HG03521 (cell line): ENCODE measurements around the gene TBKBP1.
"Not testable (repeated sequence)": the region's sequence is repeated elsewhere in the genome, so short reads cannot be mapped to it uniquely, and the experiment has no call there.

ENCODE experiments used
- ATAC-seq: cut with Tn5 transposase; IDR thresholded peaks from one replicate; pipeline ENCODE4 v1.9.1; 2021; ENCODE audit warnings: mild to moderate bottlenecking, moderate library complexity; ENCODE audit not compliant: unreplicated experiment

TBKBP1 gene

GRCh38 chr17:47676510-47677165 is 17.3 kb upstream of the TBKBP1 start:
- ATAC-seq = no peak

GRCh38 chr17:47678196-47678595 is 15.8 kb upstream of the TBKBP1 start:
- no peak for ATAC-seq

GRCh38 chr17:47682138-47682537 is 11.8 kb upstream of the TBKBP1 start:
- no peak for ATAC-seq

GRCh38 chr17:47682727-47683126 is 11.2 kb upstream of the TBKBP1 start:
- ATAC-seq = not testable (repeated sequence)

- ATAC-seq = no peak
Observed at GRCh38 chr17:47684025-47684424, 9.9 kb upstream of the TBKBP1 start.

- no peak for ATAC-seq
Observed at GRCh38 chr17:47684535-47685193, 9.3 kb upstream of the TBKBP1 start.

GRCh38 chr17:47685556-47686275 is 8.2 kb upstream of the TBKBP1 start:
- no peak for ATAC-seq

- no peak for ATAC-seq
Observed at GRCh38 chr17:47686276-47686635, 7.7 kb upstream of the TBKBP1 start.

- ATAC-seq = no peak
Observed at GRCh38 chr17:47686664-47687327, 7.2 kb upstream of the TBKBP1 start.

DNA sequence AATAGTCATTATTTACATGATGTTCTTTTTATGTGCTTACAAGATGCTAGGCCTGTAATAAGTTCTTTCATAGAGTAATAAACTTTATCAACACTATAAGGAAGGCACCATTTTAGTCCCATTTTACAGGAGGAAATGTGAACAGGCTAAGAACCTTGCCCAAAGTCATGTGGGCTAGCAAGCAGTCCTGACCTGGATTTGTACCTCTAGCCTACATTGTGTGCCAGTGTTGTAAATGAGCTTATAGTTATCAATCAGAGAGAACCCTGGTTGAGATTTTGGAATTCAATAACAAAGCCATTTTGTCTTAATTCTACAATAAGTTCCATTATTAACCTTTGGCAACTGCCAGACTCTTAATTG is 6.7 kb upstream of the TBKBP1 start:
- no peak for ATAC-seq

- ATAC-seq = no peak
Observed at GRCh38 chr17:47687748-47688147, 6.2 kb upstream of the TBKBP1 start.

DNA sequence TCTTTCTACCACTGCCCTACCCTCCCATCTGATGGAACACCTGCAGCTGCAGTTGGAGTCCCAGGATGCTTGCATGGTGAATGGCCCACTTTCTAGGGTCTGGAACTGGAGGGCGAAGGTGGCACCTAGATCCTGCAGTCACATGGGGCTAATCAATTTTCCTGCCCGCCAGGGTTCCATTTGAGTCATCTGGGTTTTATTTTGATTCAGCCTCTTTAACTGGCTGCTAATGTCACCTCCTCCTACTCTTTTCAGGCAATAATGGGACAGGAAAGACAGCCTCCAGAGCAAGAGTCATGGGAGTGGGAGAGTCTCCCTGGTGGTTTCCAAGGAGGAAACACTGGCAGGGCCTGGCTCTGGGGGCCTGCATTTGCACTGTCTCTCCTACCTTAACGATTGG is 3.8 kb upstream of the TBKBP1 start:
- no peak for ATAC-seq

- ATAC-seq = no peak
Observed at GRCh38 chr17:47692137-47692894, 1.6 kb upstream of the TBKBP1 start.

DNA sequence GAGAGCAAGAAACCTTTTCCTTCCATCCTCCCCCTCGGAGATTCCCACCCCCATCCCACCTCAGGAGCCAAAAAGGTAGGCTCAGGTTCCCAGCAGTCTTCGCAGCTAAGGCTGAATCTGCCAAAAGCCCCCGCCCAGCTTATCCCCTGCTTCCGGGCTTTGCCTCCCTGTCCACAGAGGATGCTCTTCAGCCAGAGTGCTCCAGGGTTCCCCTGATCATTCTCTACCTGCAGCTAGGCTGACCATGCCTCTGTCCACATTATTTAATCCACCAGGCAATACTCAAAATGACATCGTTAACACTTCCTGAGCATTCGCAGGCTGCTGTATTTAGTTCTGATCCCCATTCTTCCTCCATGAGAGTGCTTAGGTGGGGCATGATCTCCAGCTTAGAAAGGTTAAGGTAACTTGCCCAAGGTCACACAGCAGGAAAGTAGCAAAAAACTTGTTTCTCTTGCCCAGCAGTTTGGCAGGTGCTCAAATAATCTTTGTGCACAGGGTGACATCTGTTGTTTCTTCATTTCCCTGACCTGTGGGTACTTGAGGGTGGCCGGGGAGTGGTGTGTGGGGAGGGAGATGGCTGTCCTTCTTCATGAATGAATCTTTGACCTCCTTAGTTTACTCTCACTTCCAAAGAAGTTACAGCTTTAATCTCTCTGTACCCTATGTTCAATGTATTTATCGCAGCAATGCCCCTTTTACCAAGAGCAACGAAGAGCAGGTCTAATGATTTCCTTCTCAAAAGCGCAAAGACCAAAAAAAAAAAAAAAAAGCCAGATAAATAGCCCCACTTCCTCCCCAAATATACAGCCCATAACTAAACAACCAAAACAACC is 848 bp upstream of the TBKBP1 start:
- no peak for ATAC-seq

DNA sequence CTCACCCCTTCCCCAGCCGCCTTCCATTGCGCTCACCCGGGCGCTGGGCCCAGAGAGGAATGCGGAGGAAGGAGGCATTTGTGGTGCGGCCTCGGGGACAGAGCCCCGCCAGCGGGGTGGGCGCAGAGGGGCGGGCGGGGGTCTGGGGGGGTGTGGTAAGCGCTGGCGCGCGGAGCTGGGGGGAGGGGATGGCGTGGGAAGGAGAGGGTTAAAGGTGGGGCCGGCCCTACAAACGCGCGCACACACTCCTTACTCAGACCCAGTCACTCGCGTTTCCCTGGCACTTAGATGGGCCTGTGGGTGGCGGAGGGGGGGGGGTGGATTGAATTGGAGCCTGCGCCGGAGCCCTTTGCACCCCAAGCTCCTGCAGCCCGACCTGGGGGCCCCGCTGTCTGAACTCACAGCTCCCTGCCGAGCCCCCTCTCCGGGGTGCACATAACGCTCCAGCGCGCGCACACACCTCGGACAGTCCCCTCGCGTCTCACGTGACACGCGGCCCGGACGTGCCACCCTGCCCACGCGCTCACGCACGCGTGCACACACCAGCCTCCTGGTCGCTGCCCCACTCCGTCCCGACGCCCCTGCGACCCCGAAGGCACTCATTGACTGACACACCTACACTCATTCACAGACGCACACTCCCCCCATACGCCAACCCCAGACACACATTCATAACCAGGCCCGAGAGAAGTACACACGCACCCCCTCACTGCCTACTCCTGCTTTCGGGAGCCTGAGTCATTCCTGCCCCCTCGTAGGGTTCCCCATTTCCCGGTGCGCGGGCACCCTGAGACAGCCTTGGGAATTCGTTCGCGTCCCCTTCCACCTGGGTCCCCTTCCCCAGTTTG is 844 bp downstream of the TBKBP1 start:
- ATAC-seq = no peak

DNA sequence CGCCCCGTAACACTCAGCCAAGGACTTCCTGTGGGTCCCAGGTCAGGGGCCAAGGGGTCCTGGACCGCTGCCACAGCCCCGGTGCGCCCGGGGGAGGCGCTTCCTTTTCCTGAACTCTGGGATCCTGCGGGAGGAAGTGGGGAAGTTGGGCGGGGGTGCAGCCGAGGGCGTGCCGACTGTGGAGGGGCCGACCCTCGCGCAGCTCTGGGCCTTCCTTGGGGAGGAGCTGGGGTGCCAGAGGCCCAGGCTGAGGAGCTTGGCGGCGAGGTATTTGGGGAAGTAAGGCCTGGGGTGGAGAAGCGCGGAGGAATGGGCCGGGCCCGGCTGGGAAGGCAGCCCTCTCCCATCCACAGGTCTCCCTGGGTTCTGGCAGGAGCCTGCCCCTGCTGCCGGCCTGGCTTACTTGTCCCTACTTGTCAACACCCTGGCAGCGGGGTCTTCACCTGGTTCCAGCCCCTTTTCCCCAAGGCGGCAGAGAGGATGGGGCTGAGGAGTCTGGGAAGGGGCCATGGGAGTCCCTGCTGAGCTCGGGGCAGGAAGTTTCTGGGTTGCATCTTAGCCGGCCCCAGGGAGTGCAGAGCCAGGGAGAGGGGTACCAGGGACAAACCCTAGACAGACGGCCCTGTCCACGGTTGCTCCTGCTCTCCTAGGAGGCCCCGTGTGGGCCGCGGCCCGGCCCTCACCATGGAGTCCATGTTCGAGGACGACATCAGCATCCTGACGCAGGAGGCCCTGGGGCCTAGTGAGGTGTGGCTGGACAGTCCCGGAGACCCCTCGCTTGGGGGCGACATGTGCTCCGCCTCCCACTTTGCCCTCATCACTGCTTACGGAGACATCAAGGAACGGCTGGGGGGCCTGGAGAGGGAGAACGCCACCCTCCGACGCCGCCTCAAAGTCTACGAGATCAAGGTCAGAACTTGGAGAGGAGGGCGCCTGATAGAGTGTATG is 1.7 kb downstream of the TBKBP1 start:
- ATAC-seq = no peak

- no peak for ATAC-seq
Observed at GRCh38 chr17:47696717-47697642, 3.0 kb downstream of the TBKBP1 start.
